PFSK-1 (cell line): ENCODE data around the gene NTRK1.

Experiments
- FOXP2 ChIP-seq: optimal IDR thresholded peaks from 2 replicates; pipeline ENCODE3; 2011; ENCODE audit warnings: borderline replicate concordance, control low read depth, inconsistent platforms; ENCODE audit not compliant: insufficient read depth; ENCODE audit errors: extremely low read length, extremely low read depth
- POLR2AphosphoS5 ChIP-seq: IDR thresholded peaks from 2 replicates; pipeline ENCODE4 v1.6.1; 2012; ENCODE audit warnings: low read depth, mild to moderate bottlenecking, control low read depth, low read length, moderate library complexity
- SIN3A ChIP-seq: IDR thresholded peaks from 2 replicates; pipeline ENCODE4 v1.6.1; 2012; ENCODE audit warnings: mild to moderate bottlenecking, low read length, moderate library complexity, borderline replicate concordance; ENCODE audit not compliant: insufficient read depth
- TAF1 ChIP-seq: IDR thresholded peaks from 2 replicates; pipeline ENCODE4 v1.6.1; 2012; ENCODE audit warnings: low read length, control low read depth, borderline replicate concordance; ENCODE audit not compliant: insufficient read depth
- TF ChIP-seq, protein P1 (sequence below), 2 experiments: IDR thresholded peaks; 2 replicates each; pipeline versions ENCODE4 v1.6.1 to v1.8.0; 2011 to 2012; ENCODE audit warnings: low read depth in 2 of 2, low read length in 2 of 2, control low read depth in 1 of 2, inconsistent platforms in 1 of 2, mild to moderate bottlenecking in 1 of 2, moderate library complexity in 1 of 2; ENCODE audit not compliant: insufficient read depth in 1 of 2

NTRK1 gene

GRCh38 chr1:156836041-156836654 is 24.5 kb upstream of the NTRK1 start:
- TF ChIP-seq FOXP2: no peak

- TF ChIP-seq FOXP2: no peak
- TF ChIP-seq TAF1: no peak
- TF ChIP-seq, protein P1, sequence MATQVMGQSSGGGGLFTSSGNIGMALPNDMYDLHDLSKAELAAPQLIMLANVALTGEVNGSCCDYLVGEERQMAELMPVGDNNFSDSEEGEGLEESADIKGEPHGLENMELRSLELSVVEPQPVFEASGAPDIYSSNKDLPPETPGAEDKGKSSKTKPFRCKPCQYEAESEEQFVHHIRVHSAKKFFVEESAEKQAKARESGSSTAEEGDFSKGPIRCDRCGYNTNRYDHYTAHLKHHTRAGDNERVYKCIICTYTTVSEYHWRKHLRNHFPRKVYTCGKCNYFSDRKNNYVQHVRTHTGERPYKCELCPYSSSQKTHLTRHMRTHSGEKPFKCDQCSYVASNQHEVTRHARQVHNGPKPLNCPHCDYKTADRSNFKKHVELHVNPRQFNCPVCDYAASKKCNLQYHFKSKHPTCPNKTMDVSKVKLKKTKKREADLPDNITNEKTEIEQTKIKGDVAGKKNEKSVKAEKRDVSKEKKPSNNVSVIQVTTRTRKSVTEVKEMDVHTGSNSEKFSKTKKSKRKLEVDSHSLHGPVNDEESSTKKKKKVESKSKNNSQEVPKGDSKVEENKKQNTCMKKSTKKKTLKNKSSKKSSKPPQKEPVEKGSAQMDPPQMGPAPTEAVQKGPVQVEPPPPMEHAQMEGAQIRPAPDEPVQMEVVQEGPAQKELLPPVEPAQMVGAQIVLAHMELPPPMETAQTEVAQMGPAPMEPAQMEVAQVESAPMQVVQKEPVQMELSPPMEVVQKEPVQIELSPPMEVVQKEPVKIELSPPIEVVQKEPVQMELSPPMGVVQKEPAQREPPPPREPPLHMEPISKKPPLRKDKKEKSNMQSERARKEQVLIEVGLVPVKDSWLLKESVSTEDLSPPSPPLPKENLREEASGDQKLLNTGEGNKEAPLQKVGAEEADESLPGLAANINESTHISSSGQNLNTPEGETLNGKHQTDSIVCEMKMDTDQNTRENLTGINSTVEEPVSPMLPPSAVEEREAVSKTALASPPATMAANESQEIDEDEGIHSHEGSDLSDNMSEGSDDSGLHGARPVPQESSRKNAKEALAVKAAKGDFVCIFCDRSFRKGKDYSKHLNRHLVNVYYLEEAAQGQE (IDR thresholded peaks at IDR 0.05; ENCODE audit: insufficient read depth in 1 of 2, low read depth in 2 of 2, low read length in 2 of 2): no peak
- TF ChIP-seq SIN3A: no peak
- no peak for TF ChIP-seq POLR2AphosphoS5
These were observed 23.8 kb upstream of the NTRK1 start for GRCh38 chr1:156836892-156837291.

GRCh38 chr1:156838972-156839371 is 21.7 kb upstream of the NTRK1 start:
- TF ChIP-seq TAF1 (no peak), FOXP2 (no peak), POLR2AphosphoS5 (no peak), SIN3A (no peak)
- TF ChIP-seq, protein P1 (IDR thresholded peaks at IDR 0.05; ENCODE audit: insufficient read depth in 1 of 2, low read depth in 2 of 2, low read length in 2 of 2): no peak

GRCh38 chr1:156839426-156840109 is 21.1 kb upstream of the NTRK1 start:
- TF ChIP-seq, protein P1 (IDR thresholded peaks at IDR 0.05; ENCODE audit: insufficient read depth in 1 of 2, low read depth in 2 of 2, low read length in 2 of 2): no peak
- no peak for TF ChIP-seq SIN3A
- no peak for TF ChIP-seq TAF1
- no peak for TF ChIP-seq POLR2AphosphoS5
- TF ChIP-seq FOXP2: no peak

DNA sequence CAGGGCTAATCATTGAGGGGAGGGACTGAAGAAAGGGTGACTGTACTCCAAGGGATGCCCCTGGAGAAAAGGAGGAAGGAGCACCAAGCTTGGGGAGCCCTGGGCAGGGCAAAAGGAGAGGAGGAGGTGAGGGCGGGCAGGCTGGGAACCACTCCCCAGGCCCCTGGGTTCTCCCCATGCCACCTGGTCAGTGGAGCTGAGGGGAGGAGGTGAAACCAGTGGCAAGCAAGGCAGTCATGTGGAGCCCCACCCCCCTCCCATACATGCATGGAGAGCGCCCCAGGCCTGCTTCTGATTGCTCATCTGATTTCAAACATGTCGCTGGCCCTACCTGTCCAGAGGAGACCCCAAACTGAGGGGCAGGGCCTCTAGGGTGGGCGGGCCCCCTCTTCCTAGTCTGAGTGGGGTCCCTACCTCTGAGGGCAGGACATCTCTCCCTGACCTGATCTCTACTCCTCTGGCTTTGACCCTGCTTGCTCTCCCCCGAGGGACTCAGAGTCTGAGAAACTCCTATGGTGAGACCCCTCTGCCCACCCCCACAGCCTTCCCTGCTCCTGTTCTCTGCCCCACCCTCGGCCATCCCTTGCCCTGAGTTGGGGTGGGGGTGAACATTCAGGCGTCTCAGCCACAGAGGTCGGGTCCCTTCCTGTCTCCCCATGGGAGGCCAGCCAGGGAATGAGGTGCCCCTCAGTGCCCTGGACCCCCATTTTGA is 20.3 kb upstream of the NTRK1 start:
- TF ChIP-seq, protein P1 (IDR thresholded peaks at IDR 0.05; ENCODE audit: insufficient read depth in 1 of 2, low read depth in 2 of 2, low read length in 2 of 2): no peak
